Lower leg skin (tissue), 3 donors: Measurements from ENCODE around the gene BTC.

Experiments
- POLR2A ChIP-seq, 2 donors: fragments of 450-650 bp; IDR thresholded peaks; one replicate each; pipeline ENCODE4 v1.6.1; 2016 to 2017; ENCODE audit warnings: antibody characterized with exemption in 2 of 2, mild to moderate bottlenecking in 1 of 2, moderate library complexity in 1 of 2
- TF ChIP-seq, protein P1 (sequence below), 3 donors: fragments of 450-650 bp; IDR thresholded peaks; one replicate each; pipeline ENCODE4 v1.5.1; 2016; ENCODE audit warnings: antibody characterized with exemption in 3 of 3, mild to moderate bottlenecking in 3 of 3, moderate library complexity in 2 of 3

DNA sequence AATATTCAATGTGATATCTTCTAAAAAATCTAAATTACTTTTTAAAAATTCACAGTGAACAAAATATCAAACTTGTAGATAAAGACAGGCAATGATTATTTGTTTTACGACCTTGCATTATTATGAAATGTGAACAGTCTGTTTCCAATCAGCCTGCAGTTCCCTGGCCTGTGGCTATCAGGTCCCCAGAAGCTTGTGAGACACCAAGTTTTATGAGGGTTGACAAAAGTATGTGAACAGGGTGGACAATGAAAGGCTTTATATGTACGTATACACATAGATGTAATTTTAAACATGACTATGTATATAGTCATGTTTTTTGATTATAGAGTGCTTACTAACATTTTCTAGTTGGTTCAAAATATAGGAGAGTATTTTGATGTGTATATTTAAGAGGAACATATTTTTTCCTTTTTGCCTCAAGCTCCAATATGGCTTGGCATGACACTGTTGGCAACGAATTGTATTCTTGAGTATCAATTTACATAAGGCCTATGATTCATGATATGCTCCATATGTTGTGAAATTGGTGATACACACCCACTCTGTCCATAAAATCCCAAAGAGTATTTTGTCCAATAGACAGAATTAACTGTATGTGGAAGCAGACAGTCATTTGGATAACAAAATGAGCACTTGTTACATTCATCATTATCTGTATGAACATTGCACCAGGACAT is 55.7 kb downstream of the BTC start:
- TF ChIP-seq, protein P1, sequence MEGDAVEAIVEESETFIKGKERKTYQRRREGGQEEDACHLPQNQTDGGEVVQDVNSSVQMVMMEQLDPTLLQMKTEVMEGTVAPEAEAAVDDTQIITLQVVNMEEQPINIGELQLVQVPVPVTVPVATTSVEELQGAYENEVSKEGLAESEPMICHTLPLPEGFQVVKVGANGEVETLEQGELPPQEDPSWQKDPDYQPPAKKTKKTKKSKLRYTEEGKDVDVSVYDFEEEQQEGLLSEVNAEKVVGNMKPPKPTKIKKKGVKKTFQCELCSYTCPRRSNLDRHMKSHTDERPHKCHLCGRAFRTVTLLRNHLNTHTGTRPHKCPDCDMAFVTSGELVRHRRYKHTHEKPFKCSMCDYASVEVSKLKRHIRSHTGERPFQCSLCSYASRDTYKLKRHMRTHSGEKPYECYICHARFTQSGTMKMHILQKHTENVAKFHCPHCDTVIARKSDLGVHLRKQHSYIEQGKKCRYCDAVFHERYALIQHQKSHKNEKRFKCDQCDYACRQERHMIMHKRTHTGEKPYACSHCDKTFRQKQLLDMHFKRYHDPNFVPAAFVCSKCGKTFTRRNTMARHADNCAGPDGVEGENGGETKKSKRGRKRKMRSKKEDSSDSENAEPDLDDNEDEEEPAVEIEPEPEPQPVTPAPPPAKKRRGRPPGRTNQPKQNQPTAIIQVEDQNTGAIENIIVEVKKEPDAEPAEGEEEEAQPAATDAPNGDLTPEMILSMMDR (IDR thresholded peaks at IDR 0.05) = no peak
- no peak for TF ChIP-seq POLR2A (IDR thresholded peaks at IDR 0.05)
